Measurements from ENCODE around the gene CPT1B. TPM values are rescaled to one million over a fixed set of nuclear protein-coding genes. Genes with fewer than 3 reads are reported as not detected.

CPT1B gene
- total and polyA plus RNA-seq, 2 of the 4 experiments (the other 2 are of a cell fraction): 0.36 to 1.8 TPM

- TF ChIP-seq CEBPB (IDR thresholded peaks at IDR 0.05; ENCODE audit: low read depth, low read length) (no peak), RFX5 (IDR thresholded peaks at IDR 0.05; ENCODE audit: low read depth, low read length) (no peak), BHLHE40 (IDR thresholded peaks at IDR 0.05; ENCODE audit: low read depth, low read length) (no peak)
These were observed 48.2 kb upstream of the CPT1B start (continued) for GRCh38 chr22:50626314-50626849.

GRCh38 chr22:50625568-50626313 lies 47.5 kb upstream of the CPT1B start:
- Histone ChIP-seq H3K56ac (ENCODE audit: extremely low read depth, insufficient read depth, low read length) (no peak overlapping the region), H3K4me2 (ENCODE audit: low read depth, low read length) (no peak overlapping the region), H3K27me3 (ENCODE audit: control insufficient read depth, insufficient read depth, low read length) (no peaks in the 10 kb centered on the region), H3K4me3 (ENCODE audit: insufficient read depth, low read depth, low read length) (no peak overlapping the region), H4K5ac (ENCODE audit: low read depth, low read length) (no peak overlapping the region), H3K14ac (replicated peaks; ENCODE audit: low read depth, low read length) (no peak overlapping the region), H4K8ac (ENCODE audit: low read depth in 2 of 2, low read length in 2 of 2) (no peak overlapping the region), H3K36me3 (ENCODE audit: control insufficient read depth, insufficient read depth, low read length) (peaks cover 2% of the 10 kb centered on the region; the same call in 1 of the 2 replicates), H2BK120ac (ENCODE audit: low read depth, low read length) (no peak overlapping the region), H2BK5ac (ENCODE audit: low read depth, low read length, poor library complexity, severe bottlenecking) (no peak overlapping the region), H2AK9ac (replicated peaks; ENCODE audit: low read depth, low read length, poor library complexity) (no peak overlapping the region), H3K9me3 (ENCODE audit: control insufficient read depth, insufficient read depth, low read length) (no peaks in the 10 kb centered on the region), H3K4ac (ENCODE audit: low read depth, low read length) (no peak overlapping the region), H3K9ac (ENCODE audit: low read depth, low read length) (no peak overlapping the region), H2BK15ac (ENCODE audit: low read depth, low read length) (no peak overlapping the region), H4K20me1 (ENCODE audit: insufficient read depth, low read length) (peaks cover 6% of the 10 kb centered on the region), H3K18ac (ENCODE audit: low read depth, low read length) (no peak overlapping the region), H3K9me1 (ENCODE audit: insufficient read depth, low read length) (peaks cover 9% of the 10 kb centered on the region), H3K79me1 (ENCODE audit: low read depth in 1 of 2, low read length in 2 of 2) (peaks cover 6 to 24% of the 10 kb centered on the region in 2 experiments; a peak in 2 of 4 replicates), H3K23ac (ENCODE audit: low read depth, low read length) (no peak overlapping the region), H4K91ac (ENCODE audit: insufficient read depth, low read depth, low read length) (no peak overlapping the region), H2BK20ac (ENCODE audit: low read depth, low read length) (no peak overlapping the region), H3K4me1 (ENCODE audit: control insufficient read depth, insufficient read depth, low read length) (peaks cover 14% of the 10 kb centered on the region; the same call in 1 of the 2 replicates), H2AK5ac (ENCODE audit: low read depth, low read length) (no peak overlapping the region), H2AFZ (replicated peaks; ENCODE audit: low read length, poor library complexity) (no peak overlapping the region), H3K27ac (ENCODE audit: insufficient read depth, low read length) (no peak overlapping the region)
- BruUV-seq (replicated peaks): no TSS peak
- 90% methylated on average over 12 of the region's 27 CpGs; no CpG with 5 or more reads in 1 of the 2 experiments for WGBS, 2 experiments (ENCODE audit: extremely low coverage in 2 of 2, insufficient read length in 1 of 2)
- POLR2A ChIA-PET (ENCODE audit: unreplicated experiment): no interaction called here
- DNase-seq (no peak), ATAC-seq (ENCODE audit: low read depth) (no peak)
- in situ Hi-C loops (cut with MboI; ENCODE audit: low sequenced_read_pairs) (no loop called here), intact Hi-C loops (cut with micrococcal nuclease) (no loop called here), dilution Hi-C loops (cut with HindIII; ENCODE audit: low sequenced_read_pairs, unreplicated experiment) (no loop called here)
- CTCF ChIA-PET: no interaction called here
- TF ChIP-seq POLR2A (IDR thresholded peaks at IDR 0.05; ENCODE audit: low read depth, low read length): no peak
- TF ChIP-seq FOS (IDR thresholded peaks at IDR 0.05; ENCODE audit: low read depth, low read length): no peak
- 0 out of 2 replicates have a peak, but pooled peaks have one; percentile 17 for TF ChIP-seq CTCF (conservative IDR thresholded peaks at IDR 0.05; ENCODE audit: low read depth, low read length)
- no peak for TF ChIP-seq USF2 (IDR thresholded peaks at IDR 0.05; ENCODE audit: low read depth, low read length)

Data from IMR-90 (cell line).